ENCODE measurements around the gene NOS2.

GRCh38 chr17:27845264-27846041 lies 45.1 kb upstream of the NOS2 start:
- TF ChIP-seq EZH2 (IDR thresholded peaks at IDR 0.05; ENCODE audit: low read length, missing control alignments) = no peak
- no peak for TF ChIP-seq CTCF (conservative IDR thresholded peaks at IDR 0.05 in 1 of 2, IDR thresholded peaks at IDR 0.05 in 1 of 2; ENCODE audit: low read depth in 1 of 2, low read length in 2 of 2)
